ENCODE measurements around the gene LOC101059915.

LOC101059915 gene

GRCh38 chrX:71634366-71634765, 33.0 kb upstream of the LOC101059915 start:
- Histone ChIP-seq H3K4me1 (ENCODE audit: control insufficient read depth in 1 of 2, insufficient read depth in 2 of 2, low read length in 2 of 2) (no peaks in the 10 kb centered on the region), H3K27ac (ENCODE audit: low read depth, low read length) (no peak overlapping the region), H3K4me2 (ENCODE audit: low read length) (no peak overlapping the region), H3K9me2 (ENCODE audit: insufficient read depth) (no peaks in the 10 kb centered on the region), H3K9ac (ENCODE audit: low read length) (no peak overlapping the region), H3K9me3 (ENCODE audit: control insufficient read depth in 1 of 2, insufficient read depth in 1 of 2, low read depth in 1 of 2, low read length in 2 of 2) (no peaks in the 10 kb centered on the region), H3K4me3 (replicated peaks in 1 of 2; ENCODE audit: low read depth in 1 of 2, low read length in 2 of 2) (no peak overlapping the region), H3K27me3 (ENCODE audit: insufficient read depth, low read length) (no peaks in the 10 kb centered on the region), H3K36me3 (ENCODE audit: control insufficient read depth in 1 of 2, insufficient read depth in 2 of 2, low read length in 2 of 2) (no peaks in the 10 kb centered on the region), H3K79me2 (ENCODE audit: insufficient read depth, low read length) (no peaks in the 10 kb centered on the region), H2AFZ (ENCODE audit: low read depth, low read length, poor library complexity, severe bottlenecking) (no peak overlapping the region), H4K20me1 (ENCODE audit: insufficient read depth) (no peaks in the 10 kb centered on the region)
- TF ChIP-seq, protein P1, sequence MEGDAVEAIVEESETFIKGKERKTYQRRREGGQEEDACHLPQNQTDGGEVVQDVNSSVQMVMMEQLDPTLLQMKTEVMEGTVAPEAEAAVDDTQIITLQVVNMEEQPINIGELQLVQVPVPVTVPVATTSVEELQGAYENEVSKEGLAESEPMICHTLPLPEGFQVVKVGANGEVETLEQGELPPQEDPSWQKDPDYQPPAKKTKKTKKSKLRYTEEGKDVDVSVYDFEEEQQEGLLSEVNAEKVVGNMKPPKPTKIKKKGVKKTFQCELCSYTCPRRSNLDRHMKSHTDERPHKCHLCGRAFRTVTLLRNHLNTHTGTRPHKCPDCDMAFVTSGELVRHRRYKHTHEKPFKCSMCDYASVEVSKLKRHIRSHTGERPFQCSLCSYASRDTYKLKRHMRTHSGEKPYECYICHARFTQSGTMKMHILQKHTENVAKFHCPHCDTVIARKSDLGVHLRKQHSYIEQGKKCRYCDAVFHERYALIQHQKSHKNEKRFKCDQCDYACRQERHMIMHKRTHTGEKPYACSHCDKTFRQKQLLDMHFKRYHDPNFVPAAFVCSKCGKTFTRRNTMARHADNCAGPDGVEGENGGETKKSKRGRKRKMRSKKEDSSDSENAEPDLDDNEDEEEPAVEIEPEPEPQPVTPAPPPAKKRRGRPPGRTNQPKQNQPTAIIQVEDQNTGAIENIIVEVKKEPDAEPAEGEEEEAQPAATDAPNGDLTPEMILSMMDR (IDR thresholded peaks at IDR 0.05 in 2 of 3, conservative IDR thresholded peaks at IDR 0.05 in 1 of 3; ENCODE audit: borderline replicate concordance in 1 of 3, insufficient read depth in 1 of 3, low read depth in 2 of 3, low read length in 2 of 3), result no peak
- TF ChIP-seq SIN3A (IDR thresholded peaks at IDR 0.05; ENCODE audit: low read depth), result no peak
- TF ChIP-seq ZFX (IDR thresholded peaks at IDR 0.05), result no peak
- no peak for TF ChIP-seq EZH2phosphoT487 (IDR thresholded peaks at IDR 0.05; ENCODE audit: borderline replicate concordance)
- TF ChIP-seq POLR2AphosphoS5 (IDR thresholded peaks at IDR 0.05; ENCODE audit: low read depth, low read length), result no peak
- BruUV-seq (replicated peaks), result no TSS peak
- intact Hi-C loops (cut with micrococcal nuclease), result no loop called here
- ATAC-seq (no peak), DNase-seq (ENCODE audit: low read depth, low spot score) (no peak)
- CTCF ChIA-PET, result no interaction called here
- POLR2A ChIA-PET, result no interaction called here
- RAD21 ChIA-PET (ENCODE audit: low non-redundant PET in 1 of 2, low total read pairs in 2 of 2, uncharacterized antibody in 2 of 2, unreplicated experiment in 2 of 2), result no interaction called here

- Histone ChIP-seq H4K20me1 (ENCODE audit: insufficient read depth) (no peaks in the 10 kb centered on the region), H3K9ac (ENCODE audit: low read length) (no peak overlapping the region), H3K4me2 (ENCODE audit: low read length) (no peak overlapping the region), H3K9me2 (ENCODE audit: insufficient read depth) (no peaks in the 10 kb centered on the region), H3K27me3 (ENCODE audit: insufficient read depth, low read length) (no peaks in the 10 kb centered on the region), H3K36me3 (ENCODE audit: control insufficient read depth in 1 of 2, insufficient read depth in 2 of 2, low read length in 2 of 2) (no peaks in the 10 kb centered on the region), H3K4me1 (ENCODE audit: control insufficient read depth in 1 of 2, insufficient read depth in 2 of 2, low read length in 2 of 2) (no peaks in the 10 kb centered on the region), H2AFZ (ENCODE audit: low read depth, low read length, poor library complexity, severe bottlenecking) (no peak overlapping the region), H3K9me3 (ENCODE audit: control insufficient read depth in 1 of 2, insufficient read depth in 1 of 2, low read depth in 1 of 2, low read length in 2 of 2) (no peaks in the 10 kb centered on the region), H3K79me2 (ENCODE audit: insufficient read depth, low read length) (no peaks in the 10 kb centered on the region), H3K27ac (ENCODE audit: low read depth, low read length) (no peak overlapping the region), H3K4me3 (replicated peaks in 1 of 2; ENCODE audit: low read depth in 1 of 2, low read length in 2 of 2) (no peak overlapping the region)
- ATAC-seq, result no peak
- no TSS peak for BruUV-seq (replicated peaks)
- no peak for DNase-seq (ENCODE audit: low read depth, low spot score)
- intact Hi-C loops (cut with micrococcal nuclease), result no loop called here
- TF ChIP-seq CEBPB (IDR thresholded peaks at IDR 0.05; ENCODE audit: low read depth), result no peak
- RAD21 ChIA-PET (ENCODE audit: low non-redundant PET in 1 of 2, low total read pairs in 2 of 2, uncharacterized antibody in 2 of 2, unreplicated experiment in 2 of 2), result no interaction called here
- POLR2A ChIA-PET, result no interaction called here
- CTCF ChIA-PET, result no interaction called here
Measured at GRCh38 chrX:71636438-71637252, 30.7 kb upstream of the LOC101059915 start.

Data from HCT116 (cell line).